Pancreas (tissue), 10 donors: ENCODE data around the gene GRN. TPM values are rescaled to one million over a fixed set of nuclear protein-coding genes. Genes with fewer than 3 reads are reported as not detected.

ENCODE experiments used
- ATAC-seq, 4 donors: fragments of 200-7000 bp; cut with Tn5 transposase; one replicate each; pipeline versions ENCODE4 v1.8.0 to v1.9.1; 2020; ENCODE audit warnings: mild to moderate bottlenecking in 4 of 4, moderate library complexity in 4 of 4
- DNase-seq, 6 donors: peaks; one replicate each; pipeline ENCODE4 v3.0.0-alpha.2; 2020
- FAIRE-seq: peaks from 2 replicates; lab custom pipeline; 2012; peaks lifted over from hg19 to GRCh38; lab: Jason Lieb, UNC
- H3K27ac ChIP-seq, 4 donors: fragments of 200-600 bp; sonication (generic); 1 replicate in 3 of 4; 2 replicates in 1 of 4; pipeline versions ENCODE4 v1.5.0 to v1.8.0; 2020
- H3K27me3 ChIP-seq, 4 donors: fragments of 200-600 bp; one replicate each; pipeline ENCODE4 v1.8.0; 2021
- H3K36me3 ChIP-seq, 3 donors: fragments of 200-600 bp; sonication (generic) in 1 of 3; one replicate each; pipeline versions ENCODE4 v1.5.0 to v1.8.0; 2020 to 2021
- H3K4me1 ChIP-seq, 3 donors: fragments of 200-600 bp; one replicate each; pipeline ENCODE4 v1.8.0; 2021
- H3K4me3 ChIP-seq, 4 donors: fragments of 200-600 bp; sonication (generic) in 2 of 4; one replicate each; pipeline versions ENCODE4 v1.5.0 to v1.8.0; 2020 to 2021
- H3K9me3 ChIP-seq, 4 donors: fragments of 200-600 bp; one replicate each; pipeline ENCODE4 v1.8.0; 2021
- WGBS, 2 donors: extraction: QIAGEN DNeasy Blood & Tissue Kit; methylation state at CpG; one replicate each; pipeline ENCODE4 v1.1.7; 2013; 5-methylcytosine and 5-hydroxymethylcytosine counted together
- intact Hi-C, 3 donors: fragments of 100-400 bp; cut with DNase I; formaldehyde crosslinking; loops; one replicate each; pipeline versions ENCODE4 v1.11.1 to v1.14.2; 2022
- polyA plus RNA-seq, 2 donors: library from polyadenylated mRNA; stranded (reverse); fragments of 200-250 nt; gene quantifications; one replicate each; pipeline ENCODE4 v1.2.3, GENCODE V29; 2013
- total RNA-seq, 6 donors: library from RNA; stranded (reverse); fragmentation: NEBNext Ultra II Directional in 4 of 6; extraction: Animal tissue kit (Norgen Biotek cat#: 25700) in 4 of 6; gene quantifications; one replicate each; pipeline versions ENCODE4 v1.2.1 to v1.2.4, GENCODE V29; 2021 to 2023
- TF ChIP-seq, protein P1 (sequence below), 4 donors: fragments of 200-600 bp; sonication (generic) in 3 of 4; IDR thresholded peaks; one replicate each; pipeline versions ENCODE4 v1.5.0 to v1.8.0; 2021; ENCODE audit warnings: antibody characterized with exemption in 4 of 4
- donor health status: healthy with polysubstance abuse.
- donor health status: DM: no; HTN: no; CAD: no; lungs with moderate emphysema.
- donor health status: DM: no; HTN: no; CAD: no.
- donor health status: control.
- donor health status: control.
- donor health status: Bipolar disorder and iron deficiency.
- donor health status: DM: yes; HTN: yes; CAD: no.
- donor health status: DM: no; HTN: no; CAD: no.
- donor health status: DM: no; HTN: no; CAD: no.
- donor health status: DM: yes; HTN: yes; CAD: no.

The GRN gene
- total and polyA plus RNA-seq, 8 donors, result 48.0 to 229 (median 69.6) TPM

- TF ChIP-seq, protein P1, sequence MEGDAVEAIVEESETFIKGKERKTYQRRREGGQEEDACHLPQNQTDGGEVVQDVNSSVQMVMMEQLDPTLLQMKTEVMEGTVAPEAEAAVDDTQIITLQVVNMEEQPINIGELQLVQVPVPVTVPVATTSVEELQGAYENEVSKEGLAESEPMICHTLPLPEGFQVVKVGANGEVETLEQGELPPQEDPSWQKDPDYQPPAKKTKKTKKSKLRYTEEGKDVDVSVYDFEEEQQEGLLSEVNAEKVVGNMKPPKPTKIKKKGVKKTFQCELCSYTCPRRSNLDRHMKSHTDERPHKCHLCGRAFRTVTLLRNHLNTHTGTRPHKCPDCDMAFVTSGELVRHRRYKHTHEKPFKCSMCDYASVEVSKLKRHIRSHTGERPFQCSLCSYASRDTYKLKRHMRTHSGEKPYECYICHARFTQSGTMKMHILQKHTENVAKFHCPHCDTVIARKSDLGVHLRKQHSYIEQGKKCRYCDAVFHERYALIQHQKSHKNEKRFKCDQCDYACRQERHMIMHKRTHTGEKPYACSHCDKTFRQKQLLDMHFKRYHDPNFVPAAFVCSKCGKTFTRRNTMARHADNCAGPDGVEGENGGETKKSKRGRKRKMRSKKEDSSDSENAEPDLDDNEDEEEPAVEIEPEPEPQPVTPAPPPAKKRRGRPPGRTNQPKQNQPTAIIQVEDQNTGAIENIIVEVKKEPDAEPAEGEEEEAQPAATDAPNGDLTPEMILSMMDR (IDR thresholded peaks at IDR 0.05), result no peak
- Histone ChIP-seq H3K27ac (no peak overlapping the region), H3K4me1 (peaks cover 6 to 8% (median 6%) of the 10 kb centered on the region in 3 donors), H3K4me3 (no peak overlapping the region), H3K27me3 (no peaks in the 10 kb centered on the region), H3K36me3 (no peaks in the 10 kb centered on the region), H3K9me3 (no peaks in the 10 kb centered on the region)
- ATAC-seq (no peak), FAIRE-seq (no peak), DNase-seq (no peak)
- 73 to 78% methylated on average over 10 of the region's 10 CpGs for WGBS, 2 donors
- intact Hi-C loops, result no loop called here
These were observed 34.3 kb upstream of the GRN start for GRCh38 chr17:44310609-44311376.

DNA sequence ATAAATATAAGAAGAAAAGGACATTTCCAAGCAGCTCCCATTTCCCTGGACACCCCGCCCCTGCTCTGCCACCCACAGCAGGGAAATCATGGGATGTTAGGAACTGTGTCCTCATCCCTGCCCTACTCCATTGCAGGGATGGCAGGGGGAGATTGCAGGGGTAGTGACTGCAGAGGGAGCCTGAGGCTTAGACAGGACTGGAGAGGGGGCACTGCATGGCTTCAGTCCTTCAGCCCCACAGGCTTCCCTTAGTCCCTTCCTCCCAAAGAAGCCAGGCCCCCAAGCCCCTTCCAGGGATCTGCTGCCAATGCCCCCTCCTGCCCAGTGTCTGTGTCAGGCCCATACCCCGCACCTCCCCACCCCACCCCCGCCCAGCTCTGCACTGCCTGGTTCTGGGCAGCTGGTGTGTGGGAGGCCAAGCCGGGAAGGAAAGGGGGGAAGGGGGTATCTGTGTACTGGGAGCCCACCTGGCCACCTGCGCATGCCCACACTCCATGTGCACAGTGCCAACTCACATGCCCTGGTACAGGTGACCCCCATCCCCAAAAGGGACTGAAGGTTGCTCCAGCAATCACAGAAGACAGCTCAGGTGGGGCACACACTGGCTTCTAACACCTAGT, 33.4 kb upstream of the GRN start:
- Histone ChIP-seq H3K27me3 (peaks cover 0 to 5% (median 0%) of the 10 kb centered on the region in 4 donors), H3K27ac (no peak overlapping the region), H3K4me3 (no peak overlapping the region), H3K4me1 (peaks cover 6 to 8% (median 6%) of the 10 kb centered on the region in 3 donors), H3K9me3 (no peaks in the 10 kb centered on the region), H3K36me3 (no peaks in the 10 kb centered on the region)
- ATAC-seq, result no peak
- TF ChIP-seq, protein P1 (IDR thresholded peaks at IDR 0.05), result no peak
- intact Hi-C loops, result no loop called here
- FAIRE-seq, result no peak
- no peak for DNase-seq
- WGBS, 2 donors, result 61 to 64% methylated on average over 5 of the region's 5 CpGs

DNA sequence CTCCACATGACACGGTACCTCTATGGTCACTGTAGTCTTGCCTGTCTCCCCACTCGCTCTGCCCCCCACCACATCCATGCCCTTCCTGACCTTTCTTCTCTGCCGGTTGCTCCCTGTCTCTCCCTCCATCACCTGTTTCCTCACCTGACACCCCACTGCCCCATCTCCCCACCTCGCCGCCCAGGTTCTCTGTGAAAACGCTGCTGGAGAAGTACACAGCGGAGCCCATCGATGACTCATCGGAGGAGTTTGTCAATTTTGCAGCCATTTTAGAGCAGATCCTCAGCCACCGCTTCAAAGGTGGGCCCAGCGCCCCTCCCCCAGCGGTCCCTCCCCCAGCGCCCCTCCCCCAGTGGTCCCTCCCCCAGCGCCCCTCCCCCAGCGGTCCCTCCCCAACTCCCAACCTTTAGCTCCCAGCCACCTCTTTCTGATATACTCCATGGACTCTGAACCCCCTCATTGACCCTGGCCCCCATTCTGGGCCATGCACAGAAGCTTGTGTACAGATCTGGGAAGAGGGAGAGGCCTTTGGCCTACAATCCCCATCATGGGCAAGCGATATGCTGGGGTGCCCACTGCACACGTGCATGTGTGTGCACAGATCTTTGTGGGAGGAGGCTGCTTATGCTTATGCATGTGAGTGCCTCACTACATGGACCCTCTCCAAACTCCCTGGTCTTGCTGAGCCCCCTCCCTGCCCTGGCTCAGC, 32.6 kb upstream of the GRN start:
- Histone ChIP-seq H3K27ac (no peak overlapping the region), H3K9me3 (no peaks in the 10 kb centered on the region), H3K36me3 (no peaks in the 10 kb centered on the region), H3K4me3 (no peak overlapping the region), H3K4me1 (peaks cover 4% of the 10 kb centered on the region in 3 donors), H3K27me3 (peaks cover 0 to 5% (median 0%) of the 10 kb centered on the region in 4 donors)
- ATAC-seq (no peak), DNase-seq (no peak), FAIRE-seq (no peak)
- intact Hi-C loops, result no loop called here
- 64 to 65% methylated on average over 17 of the region's 17 CpGs for WGBS, 2 donors
- TF ChIP-seq, protein P1 (IDR thresholded peaks at IDR 0.05), result no peak

GRCh38 chr17:44314031-44314430, 31.1 kb upstream of the GRN start:
- TF ChIP-seq, protein P1 (IDR thresholded peaks at IDR 0.05), result no peak
- Histone ChIP-seq H3K27ac (no peak overlapping the region), H3K36me3 (no peaks in the 10 kb centered on the region), H3K27me3 (peaks cover 0 to 5% (median 0%) of the 10 kb centered on the region in 4 donors), H3K4me1 (no peaks in the 10 kb centered on the region), H3K9me3 (no peaks in the 10 kb centered on the region), H3K4me3 (no peak overlapping the region)
- no peak for FAIRE-seq
- WGBS, 2 donors, result 74 to 81% methylated on average over 7 of the region's 7 CpGs
- intact Hi-C loops, result no loop called here
- no peak for ATAC-seq
- DNase-seq, result no peak
